ENCODE measurements around the gene RALGPS1. TPM values are rescaled to one million over a fixed set of nuclear protein-coding genes. Genes with fewer than 3 reads are reported as not detected.
A peak's percentile ranks its signal among the peaks of the same experiment; 100 is the strongest.

Gene RALGPS1
- total and polyA plus RNA-seq, 7 donors, result 3.9 to 7.7 (median 5.4) TPM

DNA sequence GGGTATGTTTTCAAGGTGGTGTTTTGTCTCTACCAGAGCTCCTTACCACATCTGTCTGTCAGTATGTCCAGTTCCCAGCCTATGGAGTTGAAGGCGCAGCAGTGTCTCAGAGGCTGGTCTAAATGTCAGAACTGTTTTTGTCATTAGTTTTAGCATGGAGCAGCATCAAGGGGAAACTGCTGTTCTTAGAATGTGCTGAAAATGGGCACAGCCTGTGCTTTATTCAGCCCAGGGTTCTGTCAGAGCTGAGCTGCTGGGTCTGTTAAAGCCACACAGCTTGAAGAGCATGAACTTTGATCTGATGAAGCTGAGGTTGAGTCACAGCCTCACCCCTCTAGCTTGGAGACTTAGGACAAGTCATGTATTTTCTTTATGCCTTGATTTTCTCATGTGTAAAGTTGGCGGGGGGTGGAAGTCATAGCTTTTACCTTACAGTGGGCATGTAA lies 71.9 kb downstream of the RALGPS1 start:
- Histone ChIP-seq H3K9me3 (peaks cover 6% of the 10 kb centered on the region), H3K4me3 (no peak overlapping the region), H3K27me3 (ENCODE audit: insufficient read depth in 3 of 3, low read length in 2 of 3) (no peaks in the 10 kb centered on the region), H3K27ac (peak overlapping the region; percentile 82), H3K4me1 (peaks cover 52% of the 10 kb centered on the region), H3K36me3 (ENCODE audit: insufficient read depth in 1 of 2, low read depth in 1 of 2) (no peaks in the 10 kb centered on the region)
- TF ChIP-seq, protein P1, sequence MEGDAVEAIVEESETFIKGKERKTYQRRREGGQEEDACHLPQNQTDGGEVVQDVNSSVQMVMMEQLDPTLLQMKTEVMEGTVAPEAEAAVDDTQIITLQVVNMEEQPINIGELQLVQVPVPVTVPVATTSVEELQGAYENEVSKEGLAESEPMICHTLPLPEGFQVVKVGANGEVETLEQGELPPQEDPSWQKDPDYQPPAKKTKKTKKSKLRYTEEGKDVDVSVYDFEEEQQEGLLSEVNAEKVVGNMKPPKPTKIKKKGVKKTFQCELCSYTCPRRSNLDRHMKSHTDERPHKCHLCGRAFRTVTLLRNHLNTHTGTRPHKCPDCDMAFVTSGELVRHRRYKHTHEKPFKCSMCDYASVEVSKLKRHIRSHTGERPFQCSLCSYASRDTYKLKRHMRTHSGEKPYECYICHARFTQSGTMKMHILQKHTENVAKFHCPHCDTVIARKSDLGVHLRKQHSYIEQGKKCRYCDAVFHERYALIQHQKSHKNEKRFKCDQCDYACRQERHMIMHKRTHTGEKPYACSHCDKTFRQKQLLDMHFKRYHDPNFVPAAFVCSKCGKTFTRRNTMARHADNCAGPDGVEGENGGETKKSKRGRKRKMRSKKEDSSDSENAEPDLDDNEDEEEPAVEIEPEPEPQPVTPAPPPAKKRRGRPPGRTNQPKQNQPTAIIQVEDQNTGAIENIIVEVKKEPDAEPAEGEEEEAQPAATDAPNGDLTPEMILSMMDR (IDR thresholded peaks at IDR 0.05), result no peak
- intact Hi-C loops (cut with DNase I), result loop anchor here (2.0 to 5.0 kb wide), 3 partner anchors 34 to 121 kb away; no protein-coding TSS in a partner anchor
- 85 to 91% (median 89%) methylated on average over 2 of the region's 2 CpGs for WGBS, 3 donors
- DNase-seq (no peak), ATAC-seq (no peak)

DNA sequence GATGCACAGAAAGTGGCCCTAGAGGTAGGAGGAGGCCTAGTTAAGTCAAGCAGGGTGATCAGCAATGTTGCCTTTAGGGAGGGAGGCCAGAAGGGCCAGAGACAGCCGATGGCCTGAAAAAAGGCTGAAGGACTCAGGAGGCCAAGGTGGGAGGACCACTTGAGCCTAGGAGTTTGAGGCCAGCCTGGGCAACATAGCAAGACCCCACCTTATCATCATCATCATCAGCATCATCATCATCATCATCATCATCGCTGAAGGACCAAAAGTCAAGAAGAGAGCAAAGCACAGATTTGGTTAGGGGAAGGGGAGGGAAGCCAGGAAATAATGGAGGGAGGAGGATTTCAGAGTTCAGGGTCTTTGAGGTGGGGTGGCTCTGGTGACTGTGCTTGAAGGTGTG lies 74.3 kb downstream of the RALGPS1 start:
- Histone ChIP-seq H3K36me3 (ENCODE audit: insufficient read depth in 1 of 2, low read depth in 1 of 2) (no peaks in the 10 kb centered on the region), H3K9me3 (no peaks in the 10 kb centered on the region), H3K4me1 (peaks cover 46% of the 10 kb centered on the region), H3K4me3 (no peak overlapping the region), H3K27ac (no peak overlapping the region), H3K27me3 (ENCODE audit: insufficient read depth in 3 of 3, low read length in 2 of 3) (no peaks in the 10 kb centered on the region)
- intact Hi-C loops (cut with DNase I), result loop anchor here (5.0 kb wide), 2 partner anchors 33 to 118 kb away; no protein-coding TSS in a partner anchor
- DNase-seq, result no peak
- no peak for ATAC-seq
- WGBS, 3 donors, result 94 to 100% (median 100%) methylated on average over 2 of the region's 2 CpGs
- TF ChIP-seq, protein P1 (IDR thresholded peaks at IDR 0.05), result no peak

DNA sequence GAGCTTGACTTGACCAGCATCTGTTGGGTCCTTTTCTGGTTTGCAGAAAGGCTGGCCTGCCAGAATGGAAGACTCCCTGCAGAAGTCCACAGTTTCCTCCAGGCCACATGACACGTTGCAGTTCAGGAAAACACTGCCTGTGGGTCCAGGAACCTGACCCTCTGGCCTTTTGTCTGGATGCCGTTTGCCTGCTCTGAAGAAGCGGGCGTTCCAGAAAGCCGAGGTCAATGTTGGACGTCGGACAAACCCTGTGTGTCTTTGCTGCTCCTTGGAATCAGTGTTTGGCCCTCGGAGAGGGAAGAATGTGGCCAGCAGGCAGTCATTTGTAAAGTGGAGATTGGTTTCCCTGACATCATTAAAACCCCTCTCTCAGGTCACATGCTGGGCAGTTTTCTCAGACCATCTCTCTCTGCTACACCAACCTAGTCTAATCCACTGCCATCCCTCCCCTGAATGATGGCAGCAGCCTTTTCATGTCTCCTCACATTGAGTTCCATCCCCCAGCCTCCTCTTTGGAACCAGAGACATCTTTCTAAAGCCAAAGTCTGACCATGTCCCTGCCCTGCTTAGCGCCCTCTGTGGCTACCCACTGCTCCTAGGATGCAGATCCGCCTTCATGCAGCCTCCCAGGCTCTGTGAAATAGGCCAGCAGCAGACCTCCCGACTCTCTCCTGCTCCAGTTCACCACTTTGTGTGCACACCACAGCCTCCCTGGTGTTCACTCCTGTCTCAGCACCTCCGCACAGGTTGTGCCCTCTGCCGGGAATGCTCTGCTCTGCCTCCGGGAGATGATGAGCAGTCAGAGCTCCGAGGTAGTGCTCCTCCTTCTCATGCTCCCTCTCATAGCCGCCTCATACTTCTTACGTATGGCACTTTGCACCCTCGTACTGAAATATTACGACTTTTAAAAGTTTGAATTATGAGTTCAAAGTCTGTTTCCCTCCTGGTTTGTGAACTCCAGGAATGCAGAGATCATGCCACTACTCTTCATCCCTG lies 75.6 kb downstream of the RALGPS1 start:
- ATAC-seq, result peak in 1 of 4 donors; percentile 11
- peaks cover 33% of the 10 kb centered on the region for H3K4me1 ChIP-seq
- TF ChIP-seq, protein P1 (IDR thresholded peaks at IDR 0.05), result no peak
- no peak overlapping the region for H3K4me3 ChIP-seq
- WGBS, 3 donors, result 52 to 70% (median 53%) methylated on average over 19 of the region's 19 CpGs
- H3K36me3 ChIP-seq (ENCODE audit: insufficient read depth in 1 of 2, low read depth in 1 of 2), result no peaks in the 10 kb centered on the region
- intact Hi-C loops (cut with DNase I), result loop anchor here (5.0 kb wide), 2 partner anchors 32 to 117 kb away; no protein-coding TSS in a partner anchor
- no peaks in the 10 kb centered on the region for H3K27me3 ChIP-seq (ENCODE audit: insufficient read depth in 3 of 3, low read length in 2 of 3)
- peak; percentile 73 to 81 for DNase-seq
- H3K9me3 ChIP-seq, result no peaks in the 10 kb centered on the region
- H3K27ac ChIP-seq, result peak overlapping the region; percentile 25

DNA sequence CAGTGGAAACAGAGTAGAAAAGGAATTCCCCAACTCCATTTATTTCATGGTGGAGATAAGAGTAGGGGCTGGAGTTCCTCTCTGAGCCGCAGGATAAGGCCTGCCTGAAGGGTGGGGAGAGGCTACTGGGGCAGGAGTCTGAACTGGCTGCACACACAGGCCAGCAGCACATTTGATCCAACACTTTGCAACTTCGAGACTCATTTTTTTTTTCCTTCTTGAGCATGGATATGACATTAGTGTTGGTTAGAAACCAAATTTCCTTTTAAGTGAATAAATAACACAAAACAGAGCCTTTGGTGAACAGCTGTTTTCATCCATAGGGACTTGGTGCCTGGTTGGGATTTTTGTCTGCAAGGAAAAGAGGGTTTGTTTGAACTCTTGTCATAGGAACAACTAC lies 76.6 kb downstream of the RALGPS1 start:
- DNase-seq, result no peak
- Histone ChIP-seq H3K9me3 (no peaks in the 10 kb centered on the region), H3K4me3 (no peak overlapping the region), H3K4me1 (peaks cover 22% of the 10 kb centered on the region), H3K27ac (no peak overlapping the region), H3K27me3 (ENCODE audit: insufficient read depth in 3 of 3, low read length in 2 of 3) (no peaks in the 10 kb centered on the region), H3K36me3 (ENCODE audit: insufficient read depth in 1 of 2, low read depth in 1 of 2) (no peaks in the 10 kb centered on the region)
- ATAC-seq, result no peak
- intact Hi-C loops (cut with DNase I), result no loop called here
- TF ChIP-seq, protein P1 (IDR thresholded peaks at IDR 0.05), result no peak
- 41 to 64% (median 59%) methylated on average over 2 of the region's 2 CpGs for WGBS, 3 donors
